GM19372 (cell line): ENCODE results near the gene ICAM1.

ENCODE experiments used
- ATAC-seq: cut with Tn5 transposase; IDR thresholded peaks from one replicate; pipeline ENCODE4 v1.9.1; 2021; ENCODE audit warnings: mild to moderate bottlenecking, low read depth, moderate library complexity; ENCODE audit not compliant: unreplicated experiment

Gene ICAM1

GRCh38 chr19:10320602-10321416 lies 49.9 kb downstream of the ICAM1 start:
- ATAC-seq = no peak

GRCh38 chr19:10321417-10321797 lies 50.5 kb downstream of the ICAM1 start:
- no peak for ATAC-seq

DNA sequence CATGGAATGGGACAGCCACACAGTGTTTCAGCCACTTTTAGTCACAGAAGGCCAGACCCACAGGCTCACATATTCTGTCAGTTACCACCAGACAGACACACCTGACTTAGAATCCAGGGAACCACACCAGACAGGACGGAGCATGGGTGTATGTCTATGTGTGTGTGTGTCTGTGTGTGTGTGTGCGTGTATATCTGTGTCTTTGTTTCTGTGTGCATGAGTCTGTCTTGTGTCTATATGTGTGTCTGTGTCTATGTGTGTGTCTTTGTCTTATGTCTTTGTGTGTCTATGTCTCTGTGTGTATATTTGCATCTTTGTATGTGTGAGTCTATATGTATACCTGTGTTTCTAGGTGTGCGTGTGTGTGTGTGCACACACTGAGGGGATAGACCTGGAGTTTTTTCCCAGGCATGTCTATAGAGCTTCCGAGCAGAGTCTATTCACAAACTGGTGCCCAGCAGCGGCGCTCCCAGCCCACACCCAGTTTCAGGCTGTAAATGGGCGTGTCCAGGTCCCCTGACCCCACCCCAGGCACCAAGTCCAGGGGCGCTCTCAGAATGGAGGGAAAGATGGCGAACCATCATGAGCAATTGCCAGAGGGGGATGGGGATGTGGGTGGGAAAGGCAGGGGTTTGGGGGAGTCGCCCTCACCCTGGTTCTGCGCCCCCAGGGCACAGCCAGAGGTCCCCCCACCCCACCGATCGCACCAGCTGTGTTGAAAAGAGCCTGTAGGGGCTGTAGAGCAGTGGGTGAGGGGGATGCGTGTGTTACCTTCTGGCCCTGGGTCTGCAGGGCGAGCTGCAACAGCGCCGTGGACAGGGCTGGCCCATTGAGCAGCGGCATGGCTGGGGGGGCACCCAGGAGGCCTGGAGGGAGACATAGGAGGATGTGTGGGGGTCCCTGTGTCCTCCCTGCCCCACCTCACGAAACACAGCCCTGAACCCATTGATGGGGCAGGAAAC lies 51.2 kb downstream of the ICAM1 start:
- ATAC-seq = no peak

GRCh38 chr19:10325732-10326131 lies 54.8 kb downstream of the ICAM1 start:
- no peak for ATAC-seq

GRCh38 chr19:10327793-10328192 lies 56.9 kb downstream of the ICAM1 start:
- no peak for ATAC-seq

DNA sequence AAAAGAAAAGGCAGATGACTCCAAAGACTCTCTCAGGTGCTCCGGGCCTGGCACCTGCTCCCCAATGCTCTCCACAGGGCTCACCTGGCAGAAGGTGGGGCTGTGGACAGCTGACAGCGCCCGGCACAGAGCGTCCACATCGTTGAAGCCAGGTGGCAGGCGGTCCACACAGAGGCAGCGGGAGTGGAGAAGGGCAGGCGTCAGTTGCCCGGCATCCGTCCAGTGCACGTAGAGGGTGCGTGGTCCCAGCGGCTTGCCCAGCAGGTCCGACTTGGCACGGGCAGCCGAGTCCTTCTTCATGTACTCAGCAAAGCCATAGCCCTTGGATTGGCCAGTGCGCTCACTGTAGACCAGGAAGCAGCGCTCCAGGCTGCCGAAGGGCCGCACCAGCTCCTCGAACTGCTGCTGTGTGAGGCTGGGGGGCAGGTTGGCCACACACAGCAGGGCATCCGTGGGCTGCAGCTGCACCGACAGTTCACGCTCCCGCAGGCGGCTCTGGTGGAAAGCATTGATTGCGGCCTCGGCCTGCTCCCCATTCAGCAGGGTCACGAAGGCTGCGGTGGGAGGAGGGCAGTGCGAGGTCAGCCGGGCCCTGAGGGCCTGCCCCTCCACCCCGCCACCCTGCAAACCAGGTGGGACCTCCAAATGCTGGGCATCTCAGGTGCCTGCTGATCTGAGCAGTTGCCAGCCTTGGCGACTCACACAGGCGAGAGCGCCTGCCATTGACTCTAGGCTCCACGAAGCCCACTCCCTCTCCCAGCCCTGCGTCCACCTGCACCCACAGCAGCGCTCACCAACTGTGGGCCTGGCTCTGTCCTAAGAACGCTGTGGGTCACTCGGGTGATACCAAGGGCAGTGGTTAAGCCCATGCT lies 57.9 kb downstream of the ICAM1 start:
- no peak for ATAC-seq

DNA sequence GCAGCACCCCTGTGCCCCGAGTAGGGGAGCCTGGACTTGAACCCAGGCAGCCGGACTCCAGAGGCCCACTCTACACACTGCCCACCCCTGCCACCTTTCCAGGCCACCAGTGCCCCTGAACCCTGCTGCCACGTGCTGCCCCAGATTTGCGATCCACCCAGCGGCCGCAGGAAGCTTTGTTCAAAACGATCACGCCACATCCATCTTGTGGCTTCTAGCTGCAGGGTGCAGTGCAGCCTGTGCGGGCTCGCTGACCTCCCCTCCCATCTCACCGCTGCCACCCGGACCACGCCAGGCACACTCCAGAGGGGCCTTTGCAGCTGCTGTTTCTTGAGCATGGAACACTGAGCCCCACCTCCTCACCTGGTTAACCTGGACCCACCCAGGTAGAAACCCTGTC lies 58.6 kb downstream of the ICAM1 start:
- no peak for ATAC-seq

GRCh38 chr19:10332158-10332964 lies 61.4 kb downstream of the ICAM1 start:
- ATAC-seq = no peak

DNA sequence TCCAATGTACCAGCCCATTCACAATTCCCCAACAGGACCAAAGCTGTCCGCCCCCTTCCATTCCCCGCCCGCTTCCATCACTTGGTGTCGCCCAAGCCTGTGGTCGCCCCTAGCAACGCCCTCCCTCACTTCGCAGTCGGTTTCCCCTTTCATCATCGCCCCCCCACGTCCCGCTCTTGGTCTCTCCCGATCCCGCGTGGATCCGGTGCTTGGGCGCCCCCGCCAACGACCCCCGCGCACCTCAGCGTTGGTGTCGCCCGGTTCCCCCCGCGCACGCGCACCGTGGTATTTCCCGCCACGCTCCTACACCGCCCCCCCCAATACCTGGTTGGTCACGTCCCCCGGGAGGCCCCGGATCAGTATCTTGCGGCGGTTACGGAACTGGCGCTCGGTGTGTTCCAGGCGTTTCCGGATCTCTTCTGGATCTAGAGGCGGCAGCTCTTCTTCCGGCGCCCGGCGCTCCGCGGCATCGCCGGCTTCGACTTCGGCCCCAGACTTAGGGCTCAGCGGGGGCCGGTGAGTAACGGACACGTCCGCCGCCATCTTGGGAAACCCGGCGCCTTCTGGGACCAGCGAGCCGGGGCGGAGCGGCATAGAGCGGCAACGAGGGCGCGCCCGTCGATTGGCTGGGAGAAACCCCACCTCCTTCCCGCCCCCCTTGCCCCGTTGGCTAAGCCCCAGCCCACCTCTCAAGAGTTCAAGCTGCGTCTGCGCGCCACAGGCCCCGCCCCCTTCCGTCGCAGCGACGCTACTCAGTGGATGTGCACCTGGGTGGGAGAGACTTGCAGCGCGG lies 62.2 kb downstream of the ICAM1 start, which contains the start of gene RAVER1:
Gene RAVER1 (minus strand): TSS at position 565 of the 793 bp plus-strand sequence. CDS start 22 bp downstream, at position 543.
- ATAC-seq = peak; percentile 82

DNA sequence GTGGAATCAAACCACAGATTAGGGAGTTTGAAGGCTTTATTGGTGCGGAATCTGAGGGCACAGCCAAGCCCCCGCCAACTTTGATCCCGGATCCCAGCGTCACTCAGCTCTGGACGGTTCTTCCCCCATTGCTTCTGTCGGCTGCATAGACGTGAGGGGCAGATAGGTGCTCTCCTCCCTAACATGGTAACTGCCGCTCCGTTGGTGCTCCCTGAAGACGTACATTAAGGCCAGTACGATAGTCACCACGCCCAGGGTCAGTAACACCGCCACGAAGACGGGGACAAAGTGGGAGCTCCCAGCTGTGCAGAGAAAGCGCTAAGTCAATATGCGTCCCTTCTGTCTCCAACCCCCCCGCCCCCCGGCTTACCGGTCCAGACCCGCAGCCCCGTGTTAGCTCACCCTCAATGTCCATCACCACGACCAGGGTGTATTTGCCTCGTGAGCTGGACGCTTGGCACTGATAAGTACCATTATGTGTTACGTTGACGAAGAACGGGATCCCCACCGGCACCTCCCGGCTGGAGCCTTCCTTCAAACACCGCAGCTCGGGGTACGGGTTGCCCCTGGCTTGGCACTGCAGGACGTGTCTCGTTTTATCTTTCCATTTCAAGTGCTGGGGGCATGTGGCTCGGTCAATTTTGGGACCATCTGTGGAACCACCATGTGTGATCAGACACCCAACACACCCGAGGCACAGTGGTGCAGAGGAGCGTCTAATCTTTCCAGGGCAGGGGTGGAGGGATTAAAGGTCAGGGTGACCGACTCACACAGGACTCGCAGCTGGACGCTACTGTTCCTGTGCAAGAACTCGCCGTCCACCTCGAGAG lies 63.1 kb downstream of the ICAM1 start:
- no peak for ATAC-seq

- ATAC-seq = no peak
Observed at GRCh38 chr19:10334588-10335351, 63.9 kb downstream of the ICAM1 start.

DNA sequence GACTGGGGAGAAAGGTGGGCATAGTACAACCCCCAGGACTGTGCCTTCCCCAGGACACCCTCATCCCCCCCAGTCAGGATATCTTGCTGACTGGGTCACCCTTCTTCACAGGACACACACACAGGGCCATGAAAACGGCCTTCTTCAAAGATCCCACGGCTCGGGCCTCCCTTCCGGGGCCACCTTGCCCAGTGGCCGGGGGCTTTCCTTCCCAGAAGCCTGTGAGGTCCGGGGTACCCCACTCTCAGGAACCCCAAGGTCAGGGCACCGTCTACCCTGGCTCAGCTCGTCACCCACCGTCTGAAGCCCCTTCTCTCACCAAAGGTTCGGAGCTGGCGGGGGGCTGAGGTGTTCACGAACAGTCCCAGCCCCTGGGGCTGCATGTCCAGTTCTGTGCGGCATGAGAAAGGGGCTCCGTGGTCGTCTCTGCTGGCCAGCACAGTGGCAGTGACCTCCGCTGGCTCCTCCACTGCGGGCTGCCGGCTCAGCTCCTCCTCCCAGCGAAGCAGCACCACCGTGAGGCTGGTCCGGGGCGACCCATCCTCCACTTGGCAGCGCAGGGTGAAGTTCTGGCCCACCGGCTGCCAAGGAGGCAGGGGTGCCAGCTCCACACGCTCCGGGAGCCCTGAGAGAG lies 64.5 kb downstream of the ICAM1 start:
- ATAC-seq = no peak
